HG03135 (cell line): ENCODE results near the gene RIN1.

ENCODE experiments used
- ATAC-seq: cut with Tn5 transposase; IDR thresholded peaks from one replicate; pipeline ENCODE4 v1.9.1; 2021; ENCODE audit warnings: mild to moderate bottlenecking, moderate library complexity; ENCODE audit not compliant: unreplicated experiment

Gene RIN1

GRCh38 chr11:66284526-66285078, 51.6 kb downstream of the RIN1 start:
- ATAC-seq = no peak

GRCh38 chr11:66283461-66284105, 52.7 kb downstream of the RIN1 start:
- ATAC-seq = no peak

- peak; percentile 84 for ATAC-seq
Measured at GRCh38 chr11:66282468-66283455, 53.5 kb downstream of the RIN1 start.
